Measurements from ENCODE around the gene GALNT9.

GALNT9 gene

DNA sequence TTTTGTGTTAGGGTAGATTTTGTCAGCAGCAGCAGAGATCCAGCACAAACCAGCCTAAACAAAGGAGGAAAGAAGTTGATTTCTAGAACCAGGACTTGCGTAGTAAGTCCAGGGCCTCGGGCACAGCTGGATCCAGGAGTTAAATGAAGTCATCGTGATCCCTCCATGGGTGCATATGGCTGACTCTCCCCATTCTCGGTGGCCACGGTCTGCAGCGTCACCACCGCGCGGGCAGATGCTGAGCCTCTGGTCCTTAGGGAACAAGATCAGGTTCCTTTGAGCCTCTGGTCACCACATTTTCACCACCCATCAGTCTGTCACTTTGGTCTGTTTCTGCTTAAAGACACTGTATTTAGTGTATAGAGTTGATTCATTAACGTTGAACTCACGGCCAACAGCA, 14.8 kb upstream of the GALNT9 start:
- DNase-seq (ENCODE audit: low read depth, low spot score), result no peak

DNA sequence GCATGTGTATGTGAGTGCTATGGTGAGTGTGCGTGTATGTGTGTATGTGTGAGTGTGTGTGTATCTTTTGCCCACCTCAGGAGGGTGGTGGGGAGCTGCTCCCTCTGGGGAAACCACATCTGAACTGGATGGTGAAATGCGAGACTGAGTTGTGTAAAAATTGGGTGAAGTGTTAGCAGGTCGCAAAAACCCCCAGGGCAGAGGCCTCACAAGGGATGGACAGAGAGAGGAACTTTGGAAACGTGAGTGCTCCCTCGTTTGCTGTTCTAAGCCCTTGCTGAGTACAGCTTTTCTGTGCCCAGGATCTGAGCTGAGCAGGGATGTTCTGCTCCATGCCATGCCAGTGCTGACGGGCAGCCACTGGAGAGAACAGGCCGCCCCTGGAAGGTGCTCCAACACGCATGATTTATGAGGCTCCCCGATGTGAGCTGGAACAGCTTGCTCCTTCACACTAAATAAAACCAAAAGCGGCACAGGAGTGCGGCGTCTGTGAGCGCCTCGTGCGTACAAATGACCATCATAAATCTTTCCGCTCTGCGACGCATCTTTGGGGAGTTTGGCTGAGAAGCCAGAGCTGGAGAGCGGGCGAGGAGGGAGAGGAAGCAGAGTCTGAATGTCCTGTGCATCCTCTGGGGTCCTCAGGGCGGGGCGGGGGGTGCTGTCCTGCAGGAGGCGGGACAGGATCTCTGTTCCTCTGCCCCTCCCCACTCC, 14.1 kb upstream of the GALNT9 start:
- DNase-seq (ENCODE audit: low read depth, low spot score), result no peak

DNA sequence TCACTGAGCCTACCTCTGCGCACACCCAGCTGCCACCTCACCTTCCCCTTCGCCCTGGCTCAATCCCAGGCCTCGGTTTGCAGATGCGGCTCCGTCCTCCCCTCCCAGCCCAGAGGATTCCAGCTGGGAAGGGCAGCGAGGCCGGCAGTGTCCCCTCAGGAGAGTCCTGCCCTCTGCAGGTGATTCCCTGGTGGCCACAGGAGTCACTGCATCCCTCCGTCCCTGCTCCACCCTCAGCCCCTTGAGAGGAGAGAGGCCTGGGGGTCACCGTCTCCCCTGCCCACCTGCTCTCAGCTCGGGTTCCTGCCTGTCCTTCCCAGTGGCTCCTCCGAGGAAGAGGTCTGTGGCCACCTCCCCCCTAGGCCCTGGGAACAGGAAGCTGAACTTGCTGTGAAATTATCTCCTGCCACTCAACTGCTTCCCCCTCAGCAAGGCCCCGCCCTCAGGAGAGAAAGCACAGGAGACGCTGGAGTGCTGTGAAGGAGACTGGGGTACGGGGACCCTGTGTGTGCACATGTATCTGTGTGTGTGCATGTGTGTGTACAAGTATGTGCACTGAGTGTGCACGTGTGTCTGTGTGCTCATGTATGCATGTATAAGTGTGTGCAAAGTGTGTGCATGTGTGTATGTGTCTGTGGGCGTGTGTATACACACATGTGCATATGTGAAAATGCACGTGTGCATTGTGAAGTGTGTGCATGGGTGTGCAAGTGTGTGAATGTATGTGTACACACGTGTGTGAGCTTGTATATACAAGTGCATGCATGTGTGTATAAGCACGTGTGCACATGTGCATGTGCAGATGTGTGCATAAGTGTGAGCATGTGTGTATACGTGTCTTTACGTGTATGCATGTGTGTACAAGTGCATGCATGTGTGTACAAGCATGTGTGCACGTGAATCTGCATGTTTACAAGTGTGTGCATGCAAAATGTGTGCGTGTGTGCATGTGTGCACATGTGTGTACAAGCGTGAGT, 13.2 kb upstream of the GALNT9 start:
- DNase-seq (ENCODE audit: low read depth, low spot score), result no peak

DNA sequence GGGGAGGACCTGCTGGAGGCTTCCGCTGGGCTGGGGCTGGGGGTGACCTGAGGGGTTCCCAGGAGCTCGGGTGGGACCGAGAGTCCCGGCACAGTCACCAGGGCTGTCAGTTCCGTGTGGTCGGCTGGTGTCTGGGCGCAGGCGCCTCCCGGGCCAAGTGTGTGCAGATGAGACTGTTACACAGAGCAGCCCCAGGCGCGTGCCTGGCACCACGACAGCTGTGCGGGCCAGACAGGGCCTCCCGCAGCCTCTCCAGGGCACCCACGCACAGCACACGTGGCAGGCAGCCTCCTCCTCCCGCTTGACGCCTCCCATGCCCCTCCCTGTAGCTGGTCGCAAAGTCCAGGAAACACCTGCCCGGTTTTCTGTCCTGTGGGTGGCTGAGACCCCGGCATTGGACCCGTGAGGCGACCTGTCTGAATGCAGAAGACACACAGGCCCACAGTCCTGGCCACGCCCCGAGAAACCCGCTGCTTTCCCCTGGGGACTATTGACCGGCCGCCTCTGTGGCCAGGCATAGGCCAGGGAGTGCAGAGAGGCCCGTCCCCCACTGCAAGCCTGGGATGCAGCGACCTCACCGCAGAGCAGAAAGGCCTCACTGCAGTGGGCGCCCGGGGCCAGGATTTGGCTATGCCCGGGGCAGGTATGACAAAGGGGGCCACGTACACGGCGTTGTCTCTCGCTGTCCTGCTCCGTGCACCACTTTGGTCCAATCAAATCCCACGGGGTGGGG, 12.1 kb upstream of the GALNT9 start:
- DNase-seq (ENCODE audit: low read depth, low spot score), result no peak

DNA sequence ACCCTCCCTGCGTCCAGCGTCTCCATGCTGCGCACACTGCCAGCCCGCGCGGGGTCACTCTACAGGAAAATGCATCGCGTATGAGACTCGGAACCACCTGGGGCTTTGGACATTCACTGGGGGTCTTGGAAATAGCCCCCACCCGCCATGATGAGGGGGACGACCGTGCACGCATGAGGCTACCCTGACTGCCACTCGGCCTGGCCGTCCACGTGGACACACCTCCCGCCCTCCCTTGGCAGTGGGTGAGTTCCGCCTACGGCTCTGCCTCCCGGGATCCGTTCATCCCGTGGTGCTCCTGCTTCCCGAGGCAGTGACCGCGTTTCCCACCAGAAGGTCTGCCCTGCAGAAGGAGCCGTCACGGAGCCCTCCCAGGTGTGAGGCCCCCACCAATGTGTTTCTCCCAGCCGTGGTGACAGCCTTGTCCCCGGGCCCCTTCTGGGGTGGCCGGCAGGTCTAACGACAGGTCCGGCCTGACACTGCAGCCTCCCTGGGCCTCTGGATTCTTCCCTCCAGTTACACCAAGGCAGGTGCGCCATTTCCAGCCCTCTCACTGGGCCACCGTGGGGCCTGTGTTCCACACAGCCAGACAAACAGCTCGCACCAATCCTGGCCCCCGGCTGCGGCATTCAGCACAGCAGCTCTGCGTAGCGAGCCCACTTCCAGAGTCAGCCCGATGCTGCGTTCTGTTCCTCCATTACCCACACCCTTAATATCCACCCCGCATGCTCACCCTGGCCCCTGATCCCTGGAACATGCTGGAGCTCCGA, 11.1 kb upstream of the GALNT9 start:
- no peak for DNase-seq (ENCODE audit: low read depth, low spot score)

DNA sequence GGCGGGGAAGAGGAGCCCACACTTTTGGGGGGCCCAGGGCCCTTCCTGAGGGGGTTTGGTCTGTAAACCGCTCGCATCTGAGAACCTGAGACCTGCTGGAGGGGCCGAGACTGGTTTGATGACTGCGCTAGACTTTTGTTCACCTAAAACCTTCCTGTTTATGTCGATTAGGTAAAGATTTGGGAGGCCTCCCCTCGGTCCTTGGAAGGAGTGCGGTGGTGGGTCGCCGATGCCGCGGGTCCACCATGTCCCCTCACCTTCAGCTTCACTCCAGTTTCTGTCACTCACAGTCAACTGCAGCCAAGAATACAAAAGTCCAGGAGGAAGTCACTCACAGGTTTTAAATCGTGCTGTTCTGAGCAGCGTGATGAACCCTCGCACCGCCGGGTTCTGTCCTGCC, 10.5 kb upstream of the GALNT9 start:
- no peak for DNase-seq (ENCODE audit: low read depth, low spot score)

DNA sequence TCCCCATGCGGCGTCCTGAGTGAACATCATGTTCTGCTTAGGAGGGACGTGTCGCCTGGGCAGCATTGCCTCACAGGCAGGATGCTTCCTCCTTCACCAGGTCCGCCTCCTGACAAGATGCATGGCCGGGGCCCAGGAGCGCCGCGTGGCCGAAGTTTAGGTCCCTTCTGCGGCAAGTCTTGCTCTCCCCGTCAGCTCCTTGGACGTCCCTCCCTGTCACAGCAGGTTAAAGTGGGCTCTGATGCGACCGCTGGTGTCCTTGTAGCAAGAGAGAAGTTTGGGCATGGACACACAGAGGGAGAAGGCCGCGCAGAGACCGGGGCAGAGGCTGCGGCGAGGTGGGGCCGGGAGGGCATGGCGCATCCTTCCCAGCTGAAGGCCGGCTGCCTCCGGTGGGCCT, 9.4 kb upstream of the GALNT9 start:
- DNase-seq (ENCODE audit: low read depth, low spot score), result no peak

DNA sequence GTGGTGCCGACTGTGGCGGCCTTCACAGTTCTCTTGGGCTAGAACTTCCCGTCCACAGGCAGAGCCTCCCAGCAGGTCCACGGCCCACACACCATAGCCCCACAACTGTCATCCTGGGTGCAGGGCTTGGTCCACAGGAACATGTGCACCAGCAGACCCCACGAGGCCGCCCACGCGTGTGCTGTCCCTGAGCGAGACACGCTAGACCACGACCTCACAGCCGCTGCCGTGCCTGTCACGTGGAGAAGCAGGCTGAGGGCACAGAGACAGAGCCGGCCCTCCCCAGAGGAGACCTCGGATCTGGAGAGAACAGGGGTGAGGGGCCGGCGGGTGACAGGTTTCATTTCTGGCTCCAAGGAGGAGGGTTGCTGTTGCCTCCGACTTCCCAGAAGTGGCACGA, 8.9 kb upstream of the GALNT9 start:
- no peak for DNase-seq (ENCODE audit: low read depth, low spot score)

DNA sequence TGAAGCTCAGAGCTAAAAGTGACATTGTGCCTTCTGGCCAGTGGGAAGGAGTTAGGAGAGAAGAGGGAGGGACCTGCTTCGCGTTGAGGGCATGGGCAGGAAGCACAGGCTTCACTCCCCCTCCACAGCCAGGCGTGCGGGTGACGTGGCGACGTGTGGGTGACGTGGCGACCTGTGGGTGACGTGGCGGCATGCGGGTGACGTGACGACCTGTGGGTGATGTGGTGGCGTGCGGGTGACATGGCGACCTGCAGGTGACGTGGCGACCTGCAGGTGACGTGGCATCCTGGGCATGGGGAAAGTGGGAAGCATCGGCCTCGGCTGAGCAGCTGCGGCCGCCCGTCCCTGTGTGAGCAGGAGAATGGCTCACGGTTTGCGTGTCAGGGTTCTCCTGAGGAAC, 8.2 kb upstream of the GALNT9 start:
- no peak for DNase-seq (ENCODE audit: low read depth, low spot score)

DNA sequence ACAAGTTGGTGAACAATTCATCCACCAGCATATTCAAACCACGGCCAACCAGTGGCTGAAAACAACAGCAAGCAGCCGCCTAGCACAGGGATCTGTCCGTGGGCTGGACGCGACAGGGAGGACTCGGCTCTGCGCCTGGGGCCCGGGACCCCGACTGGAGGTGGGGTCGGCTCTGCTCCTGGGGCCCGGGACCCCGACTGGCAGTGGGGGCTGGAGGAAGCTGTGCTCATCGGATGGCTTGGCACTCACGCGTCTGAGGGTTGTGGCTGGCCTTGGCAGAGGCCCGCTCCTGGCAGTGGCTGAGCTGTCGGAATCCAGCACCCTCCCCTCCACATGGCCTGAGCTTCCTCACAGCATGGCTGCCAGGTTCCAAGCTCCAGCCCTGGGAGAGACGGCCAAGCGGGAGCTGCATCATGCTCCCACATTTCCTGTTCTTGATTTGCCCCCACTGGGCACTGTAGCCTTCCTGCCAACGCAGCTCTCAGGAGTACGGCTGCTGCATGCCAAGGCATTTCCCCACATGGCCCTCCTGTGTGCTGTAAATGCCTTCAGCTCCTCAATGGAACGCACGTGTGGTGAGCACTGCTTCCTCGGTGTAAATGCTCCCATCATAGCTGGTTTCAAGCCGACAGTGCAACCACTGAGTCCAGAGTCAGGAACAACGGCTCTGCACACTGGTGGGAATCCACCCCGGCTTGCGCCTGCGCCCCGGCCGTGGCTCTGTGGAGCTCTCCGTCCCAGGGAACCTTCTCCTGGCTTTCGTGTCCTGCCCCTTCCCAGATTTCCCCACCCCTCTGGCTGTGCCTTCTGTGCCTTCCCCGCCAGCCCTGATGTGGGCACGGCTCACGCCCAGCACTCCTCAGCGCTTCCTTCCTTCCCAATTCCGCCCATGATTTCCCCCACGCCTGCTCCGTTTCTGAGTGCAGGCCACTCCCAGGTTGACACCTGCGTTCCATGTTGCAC, 7.3 kb upstream of the GALNT9 start:
- no peak for DNase-seq (ENCODE audit: low read depth, low spot score)

DNA sequence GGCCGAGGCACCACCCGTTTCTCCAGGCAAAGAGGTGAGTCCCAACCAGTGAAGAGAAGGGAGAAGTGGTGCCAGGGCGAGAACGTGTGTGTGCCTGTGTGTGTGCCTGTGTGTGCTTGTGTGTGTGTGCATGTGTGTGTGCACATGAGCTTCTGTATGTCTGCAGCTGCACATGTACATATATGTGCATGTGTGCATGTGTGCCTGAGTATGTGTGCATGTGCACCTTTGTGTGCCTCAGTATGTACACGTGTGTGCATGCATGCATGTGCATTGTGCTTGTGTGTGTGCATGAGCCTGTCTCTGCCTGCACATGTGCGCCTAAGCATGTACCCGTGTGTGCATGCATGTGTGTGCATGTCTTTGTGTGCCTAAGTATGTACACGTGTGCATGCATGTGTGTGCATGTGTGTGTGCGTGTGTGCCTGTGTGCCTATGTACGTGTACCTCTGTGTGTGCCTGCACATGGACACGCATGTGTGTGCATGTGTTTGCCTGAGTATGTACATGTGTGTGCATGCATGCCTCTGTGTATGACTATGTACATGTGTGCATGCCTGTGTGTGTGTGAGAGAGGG, 5.9 kb upstream of the GALNT9 start:
- no peak for DNase-seq (ENCODE audit: low read depth, low spot score)

DNA sequence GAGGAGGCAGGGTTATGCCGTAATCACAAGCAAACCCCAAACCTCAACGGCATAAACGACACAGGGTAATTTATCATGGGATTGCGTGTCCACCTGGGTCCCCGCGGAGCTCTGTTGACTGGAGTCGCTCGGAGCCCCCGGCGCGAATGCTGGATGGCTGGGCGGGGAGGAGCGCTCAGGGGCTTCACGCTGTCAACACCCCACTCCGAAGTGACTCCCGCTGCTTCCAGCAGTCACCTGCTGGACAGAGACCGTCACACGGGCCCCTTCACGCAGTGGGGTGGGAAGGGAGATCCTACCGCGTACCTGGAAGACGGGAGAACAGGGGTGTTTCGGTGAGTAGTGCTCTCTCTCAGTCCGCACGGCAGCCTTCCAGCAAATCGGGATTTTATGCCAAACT, 4.4 kb upstream of the GALNT9 start:
- no peak for DNase-seq (ENCODE audit: low read depth, low spot score)

DNA sequence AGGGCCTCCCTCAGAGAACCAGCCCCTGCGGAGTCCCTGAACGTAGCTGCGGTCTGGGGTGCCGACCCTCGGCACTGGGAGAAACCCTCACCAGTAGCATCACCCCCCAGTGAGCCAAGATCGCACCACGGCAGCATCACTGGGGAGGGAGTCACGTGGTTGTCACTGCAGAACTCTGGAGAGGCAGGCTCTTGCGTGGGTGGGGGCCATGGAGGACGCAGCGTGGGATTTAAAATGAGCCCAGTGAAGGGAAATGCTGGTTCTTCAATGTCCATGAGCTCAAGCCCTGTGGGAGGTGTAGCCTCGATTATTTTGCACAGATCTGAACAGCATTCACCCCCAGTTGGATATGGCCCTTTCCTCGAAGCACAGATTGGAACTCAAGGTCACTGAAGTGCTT, 3.9 kb upstream of the GALNT9 start:
- DNase-seq (ENCODE audit: low read depth, low spot score), result no peak

DNA sequence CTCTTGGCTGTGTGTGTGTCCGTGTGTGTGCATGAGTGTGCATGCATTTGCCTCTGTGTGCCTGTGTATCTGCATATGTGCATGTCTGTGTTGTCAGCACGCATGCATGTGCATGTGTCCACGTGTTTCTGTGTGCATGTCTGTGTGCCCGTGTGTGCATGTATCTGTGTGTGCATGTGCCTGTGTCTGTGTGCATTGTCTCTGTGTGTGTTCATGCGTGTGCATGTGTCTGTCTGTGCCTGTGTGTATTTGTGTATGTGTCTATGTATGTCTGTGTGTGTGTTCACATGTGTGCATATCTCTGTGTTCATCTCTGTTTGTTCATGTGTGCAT, 1.1 kb upstream of the GALNT9 start:
- DNase-seq (ENCODE audit: low read depth, low spot score), result no peak

DNA sequence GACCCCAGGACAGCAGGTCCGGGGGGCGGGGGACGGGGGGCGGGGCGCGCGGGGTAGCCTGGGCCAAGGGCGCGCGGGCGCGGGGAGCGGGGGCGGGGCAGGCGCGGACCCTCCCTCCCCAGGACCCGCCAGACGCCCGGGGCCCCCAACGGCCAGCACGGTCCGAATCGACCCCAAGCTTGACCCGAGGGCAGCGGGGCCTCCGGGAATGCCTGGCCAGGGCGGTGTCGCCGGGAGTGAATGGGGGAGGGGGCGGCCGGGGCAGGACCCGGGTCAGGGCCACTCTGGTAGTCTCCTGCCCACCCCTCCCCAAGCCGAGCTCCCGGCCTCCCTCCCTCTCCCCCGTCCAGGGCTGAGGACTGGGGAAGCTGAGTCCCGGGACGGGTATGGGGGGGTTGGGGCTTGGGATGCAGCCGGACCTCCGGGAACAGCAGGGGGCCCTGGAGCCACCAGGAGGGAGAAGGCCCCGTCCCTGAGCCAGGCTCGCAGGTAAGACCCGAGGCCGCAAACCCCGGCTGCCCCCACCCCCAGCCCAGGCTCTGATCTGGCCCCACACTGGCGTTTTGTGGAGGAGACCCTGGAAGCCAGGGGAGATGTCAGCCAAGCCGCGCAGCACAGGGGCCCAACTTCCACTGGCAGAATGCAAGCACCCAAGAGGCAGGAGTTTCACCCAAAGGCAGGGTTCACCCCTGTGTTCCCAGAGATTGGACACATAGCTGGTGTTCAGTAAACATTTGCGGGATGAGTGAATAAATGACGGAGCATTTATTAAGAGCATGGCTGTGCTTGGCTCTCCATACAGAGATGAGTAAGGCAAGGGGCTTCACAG, 545 bp upstream of the GALNT9 start:
- no peak for DNase-seq (ENCODE audit: low read depth, low spot score)

DNA sequence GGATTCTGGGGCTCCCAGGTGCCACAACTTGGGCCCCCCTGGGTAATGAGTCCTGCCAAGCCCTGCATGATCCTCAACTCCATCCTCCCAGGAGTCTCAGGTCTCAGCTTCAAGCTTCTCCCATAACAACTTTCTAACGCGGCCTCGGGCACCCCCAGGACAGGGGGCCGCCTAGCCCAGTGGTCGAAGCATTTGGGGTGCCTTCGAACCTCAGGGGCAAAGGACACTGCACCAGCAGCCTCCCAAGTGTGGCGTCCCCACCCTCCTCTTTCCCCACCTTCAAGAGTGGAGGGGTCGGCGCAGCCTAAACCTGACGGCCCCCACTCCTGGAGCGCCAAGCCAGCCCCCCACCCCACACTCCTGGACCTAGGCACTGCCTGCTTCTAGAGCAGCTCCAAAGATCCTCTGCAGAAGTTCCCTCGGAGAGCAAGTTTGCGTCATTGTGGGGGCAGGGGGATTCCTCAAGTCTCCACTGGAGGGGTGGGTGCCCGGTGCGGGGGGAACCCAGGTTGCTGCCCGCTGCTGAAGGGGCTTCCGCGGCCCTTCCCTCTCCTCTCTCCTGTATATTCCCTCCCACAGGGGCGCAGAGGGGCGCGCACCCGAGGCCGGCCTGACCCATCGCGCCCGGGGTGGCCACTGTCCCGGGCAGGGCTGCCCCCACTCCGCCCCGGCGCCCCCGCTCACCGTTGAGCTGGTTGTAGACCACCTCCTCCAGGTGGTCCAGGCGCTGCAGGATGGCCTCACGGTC, 933 bp downstream of the GALNT9 start:
- DNase-seq (ENCODE audit: low read depth, low spot score), result no peak

DNA sequence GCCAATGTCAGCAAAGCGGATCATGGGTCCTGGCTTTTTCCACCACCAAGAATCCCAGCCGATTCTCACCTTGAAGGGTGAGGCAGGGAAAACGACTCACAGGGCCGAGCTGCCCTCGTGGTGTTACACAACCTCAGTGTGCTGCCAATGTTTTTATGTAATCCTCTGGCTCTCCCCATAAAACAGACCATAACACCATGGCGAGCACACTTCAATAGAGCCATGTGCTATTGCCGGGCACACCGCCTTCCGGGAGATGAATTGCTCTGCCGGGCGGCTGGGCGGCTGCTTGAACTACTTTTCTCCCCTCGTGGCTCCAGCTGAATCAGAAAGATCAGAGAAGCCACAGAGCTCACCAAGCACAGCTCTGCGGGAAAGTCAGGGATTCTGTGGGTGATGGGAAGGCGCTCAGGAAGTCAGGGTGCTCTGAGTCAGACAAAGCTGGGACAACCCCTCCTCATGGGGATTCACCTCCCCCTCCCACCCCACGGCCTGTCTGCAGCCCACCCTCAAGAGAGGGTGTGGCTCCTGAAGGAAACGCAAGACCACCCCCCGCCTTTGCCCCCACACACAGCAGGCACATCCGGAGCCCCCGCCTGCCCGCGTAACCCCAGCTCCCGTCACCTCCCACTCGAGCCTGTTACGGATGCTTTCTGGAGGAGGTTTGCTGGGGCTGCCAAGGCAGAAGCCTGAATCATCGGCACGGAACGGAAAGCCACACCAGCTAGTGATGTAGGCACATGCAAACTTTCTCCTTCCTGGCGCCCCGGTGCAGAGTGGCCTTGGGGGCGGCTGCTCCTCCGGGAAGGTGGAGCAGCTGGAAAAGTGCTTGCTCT, 1.8 kb downstream of the GALNT9 start:
- no peak for DNase-seq (ENCODE audit: low read depth, low spot score)

DNA sequence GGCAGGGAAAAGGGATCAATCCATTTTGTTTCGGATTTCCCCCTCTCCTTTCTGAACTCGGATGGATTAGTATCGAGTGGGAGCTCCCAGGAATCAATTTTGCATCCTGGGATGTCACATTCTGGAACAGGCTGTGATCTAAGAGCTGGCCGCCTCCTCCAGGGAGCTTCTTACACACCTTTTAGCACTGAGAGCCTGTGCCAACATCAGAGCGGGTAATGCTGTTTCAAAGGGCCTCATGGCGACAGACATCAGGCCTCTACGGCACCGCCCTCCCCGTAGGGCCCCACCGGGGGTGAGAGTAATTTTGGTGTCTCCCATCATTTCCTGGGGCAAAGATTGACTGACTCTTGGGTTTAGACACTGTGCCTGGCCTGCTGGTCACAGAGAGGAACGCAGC, 2.7 kb downstream of the GALNT9 start:
- no peak for DNase-seq (ENCODE audit: low read depth, low spot score)
